Thyroid gland (tissue), 4 donors: ENCODE data around the gene WFIKKN1. TPM values are rescaled to one million over a fixed set of nuclear protein-coding genes. Genes with fewer than 3 reads are reported as not detected.
A peak's percentile ranks its signal among the peaks of the same experiment; 100 is the strongest.

Source experiments
- DNase-seq, 2 donors: peaks; one replicate each; pipeline ENCODE4 v3.0.0-alpha.2; 2019
- H3K27ac ChIP-seq, 3 donors: fragments of 200-600 bp; sonication (generic); 1 replicate in 2 of 3; 2 replicates in 1 of 3; pipeline ENCODE4 v1.5.1; 2016 to 2019; ENCODE audit warnings: mild to moderate bottlenecking in 1 of 3, moderate library complexity in 1 of 3
- H3K27me3 ChIP-seq: fragments of 200-600 bp; sonication (generic); one replicate; pipeline ENCODE4 v1.5.1; 2019
- H3K36me3 ChIP-seq, 2 donors: fragments of 200-600 bp; sonication (generic); one replicate each; pipeline ENCODE4 v1.5.1; 2016 to 2019
- H3K4me1 ChIP-seq, 2 donors: fragments of 200-600 bp; sonication (generic); one replicate each; pipeline ENCODE4 v1.5.1; 2017 to 2019
- H3K4me3 ChIP-seq, 3 donors: fragments of 200-600 bp; sonication (generic); replicated peaks in 1 of 3; 1 replicate in 2 of 3; 2 replicates in 1 of 3; pipeline ENCODE4 v1.5.1; 2016; ENCODE audit warnings: mild to moderate bottlenecking in 1 of 3
- H3K9me3 ChIP-seq: fragments of 200-600 bp; sonication (generic); one replicate; pipeline ENCODE4 v1.5.1; 2017
- POLR2A ChIP-seq, 2 donors: fragments of 450-650 bp; IDR thresholded peaks; one replicate each; pipeline ENCODE4 v1.6.1; 2017; ENCODE audit warnings: antibody characterized with exemption in 2 of 2, mild to moderate bottlenecking in 2 of 2, moderate library complexity in 1 of 2
- WGBS, 2 donors: methylation state at CpG; one replicate each; pipeline ENCODE4 v1.1.5; 2017; 5-methylcytosine and 5-hydroxymethylcytosine counted together
- intact Hi-C: fragments of 100-400 bp; cut with DNase I; formaldehyde crosslinking; loops from one replicate; pipeline ENCODE4 v1.15.1; 2023
- total RNA-seq, 4 donors: library from RNA; depleted of rRNA; stranded (reverse); fragments of >200 nt; gene quantifications; one replicate each; pipeline ENCODE4 v1.2.3, GENCODE V29; 2016
- TF ChIP-seq, protein P1 (sequence below), 6 experiments: fragments of 200-600 bp in 3 of 6; fragments of 450-650 bp in 3 of 6; sonication (generic) in 3 of 6; IDR thresholded peaks; one replicate each; pipeline ENCODE4 v1.5.1; 2016 to 2019; ENCODE audit warnings: antibody characterized with exemption in 6 of 6, mild to moderate bottlenecking in 2 of 6, inconsistent platforms in 1 of 6, moderate library complexity in 1 of 6

WFIKKN1 gene
- total RNA-seq, 4 donors from 2014 or later: 0.13 to 1.8 (median 0.77) TPM

DNA sequence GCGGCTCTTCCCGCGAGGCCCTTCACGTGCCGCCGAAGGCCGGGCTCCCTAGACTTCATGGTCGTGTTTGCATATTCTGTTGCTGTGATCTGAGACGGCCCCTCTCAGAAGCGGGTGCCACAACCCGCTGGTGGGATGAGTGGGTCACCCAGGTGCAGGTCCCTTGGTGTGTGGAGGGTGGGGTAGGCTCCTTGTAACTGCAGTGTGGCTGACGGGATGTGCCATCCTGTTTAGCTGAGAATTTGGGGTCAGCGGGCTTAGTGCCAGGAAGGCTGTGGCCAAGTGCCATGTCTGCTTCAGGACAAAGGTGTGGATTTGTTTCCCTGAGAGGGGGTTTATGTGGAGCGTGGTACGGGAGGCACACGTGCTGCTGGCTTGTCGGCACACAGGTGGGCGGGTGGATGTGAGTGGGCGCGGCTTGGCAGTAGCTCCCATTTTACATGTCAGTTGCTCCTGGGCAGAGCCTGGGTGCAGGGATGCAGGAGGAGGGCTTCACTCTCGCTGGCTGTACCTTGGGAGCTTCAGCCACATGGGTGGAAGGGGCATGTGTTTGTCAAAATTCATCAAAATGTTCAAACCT, 9.2 kb upstream of the WFIKKN1 start:
- no peak overlapping the region for H3K27ac ChIP-seq
- peaks cover 0 to 8% of the 10 kb centered on the region in 2 donors for H3K4me1 ChIP-seq
- no peak overlapping the region for H3K4me3 ChIP-seq
- peak in 1 of 2 donors; percentile 32 for DNase-seq
- H3K9me3 ChIP-seq: no peaks in the 10 kb centered on the region
- TF ChIP-seq POLR2A (IDR thresholded peaks at IDR 0.05): no peak
- TF ChIP-seq, protein P1, sequence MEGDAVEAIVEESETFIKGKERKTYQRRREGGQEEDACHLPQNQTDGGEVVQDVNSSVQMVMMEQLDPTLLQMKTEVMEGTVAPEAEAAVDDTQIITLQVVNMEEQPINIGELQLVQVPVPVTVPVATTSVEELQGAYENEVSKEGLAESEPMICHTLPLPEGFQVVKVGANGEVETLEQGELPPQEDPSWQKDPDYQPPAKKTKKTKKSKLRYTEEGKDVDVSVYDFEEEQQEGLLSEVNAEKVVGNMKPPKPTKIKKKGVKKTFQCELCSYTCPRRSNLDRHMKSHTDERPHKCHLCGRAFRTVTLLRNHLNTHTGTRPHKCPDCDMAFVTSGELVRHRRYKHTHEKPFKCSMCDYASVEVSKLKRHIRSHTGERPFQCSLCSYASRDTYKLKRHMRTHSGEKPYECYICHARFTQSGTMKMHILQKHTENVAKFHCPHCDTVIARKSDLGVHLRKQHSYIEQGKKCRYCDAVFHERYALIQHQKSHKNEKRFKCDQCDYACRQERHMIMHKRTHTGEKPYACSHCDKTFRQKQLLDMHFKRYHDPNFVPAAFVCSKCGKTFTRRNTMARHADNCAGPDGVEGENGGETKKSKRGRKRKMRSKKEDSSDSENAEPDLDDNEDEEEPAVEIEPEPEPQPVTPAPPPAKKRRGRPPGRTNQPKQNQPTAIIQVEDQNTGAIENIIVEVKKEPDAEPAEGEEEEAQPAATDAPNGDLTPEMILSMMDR (IDR thresholded peaks at IDR 0.05): no peak
- H3K36me3 ChIP-seq: peaks cover 0 to 5% of the 10 kb centered on the region in 2 donors
- WGBS, 2 donors: 68 to 74% methylated on average over 18 to 21 of the region's 21 CpGs
- intact Hi-C loops: no loop called here
- H3K27me3 ChIP-seq: no peaks in the 10 kb centered on the region

GRCh38 chr16:622920-623280, 7.9 kb upstream of the WFIKKN1 start:
- DNase-seq: no peak
- peaks cover 5 to 7% of the 10 kb centered on the region in 2 donors for H3K36me3 ChIP-seq
- 93 to 95% methylated on average over 17 of the region's 17 CpGs for WGBS, 2 donors
- H3K27ac ChIP-seq: no peak overlapping the region
- no peaks in the 10 kb centered on the region for H3K27me3 ChIP-seq
- no peaks in the 10 kb centered on the region for H3K9me3 ChIP-seq
- intact Hi-C loops: no loop called here
- no peak for TF ChIP-seq POLR2A (IDR thresholded peaks at IDR 0.05)
- TF ChIP-seq, protein P1 (IDR thresholded peaks at IDR 0.05): no peak
- no peak overlapping the region for H3K4me3 ChIP-seq
- peaks cover 0 to 8% of the 10 kb centered on the region in 2 donors for H3K4me1 ChIP-seq

DNA sequence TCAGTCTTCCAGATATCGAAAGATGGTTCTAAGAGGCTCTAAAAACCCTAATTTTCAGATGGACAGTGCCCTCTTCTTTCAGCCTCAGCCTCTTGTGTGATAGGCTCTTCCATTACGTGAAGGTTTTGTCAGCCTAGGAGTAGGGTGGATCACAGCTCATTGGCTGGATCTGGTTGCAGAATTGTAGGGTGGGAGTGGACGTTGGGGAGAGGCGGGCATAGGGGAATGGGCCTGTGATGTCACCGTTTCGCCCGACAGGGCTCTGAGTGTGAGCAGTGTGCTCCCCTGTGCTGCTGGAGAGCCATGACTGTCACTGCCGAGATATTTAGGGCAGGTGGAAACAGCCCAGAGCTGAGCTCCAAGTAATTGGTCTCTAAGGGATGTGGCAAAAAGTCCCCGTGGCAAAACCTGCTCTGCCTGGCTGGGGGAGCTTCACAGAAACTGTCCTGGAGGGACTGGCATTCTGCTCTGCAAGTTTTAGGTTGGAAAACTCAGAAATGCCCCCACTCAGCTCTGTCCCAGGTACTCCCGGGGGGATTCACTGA, 6.2 kb upstream of the WFIKKN1 start:
- no peak overlapping the region for H3K4me3 ChIP-seq
- no peak for DNase-seq
- H3K36me3 ChIP-seq: peaks cover 5 to 7% of the 10 kb centered on the region in 2 donors
- H3K4me1 ChIP-seq: peaks cover 0 to 8% of the 10 kb centered on the region in 2 donors
- intact Hi-C loops: no loop called here
- H3K27me3 ChIP-seq: no peaks in the 10 kb centered on the region
- TF ChIP-seq, protein P1 (IDR thresholded peaks at IDR 0.05): no peak
- TF ChIP-seq POLR2A (IDR thresholded peaks at IDR 0.05): no peak
- 80 to 87% methylated on average over 9 to 10 of the region's 10 CpGs for WGBS, 2 donors
- H3K27ac ChIP-seq: no peak overlapping the region
- H3K9me3 ChIP-seq: no peaks in the 10 kb centered on the region

GRCh38 chr16:625117-625976, 5.4 kb upstream of the WFIKKN1 start:
- Histone ChIP-seq H3K27me3 (no peaks in the 10 kb centered on the region), H3K9me3 (no peaks in the 10 kb centered on the region), H3K36me3 (peaks cover 5 to 7% of the 10 kb centered on the region in 2 donors), H3K27ac (no peak overlapping the region), H3K4me3 (no peak overlapping the region), H3K4me1 (peaks cover 0 to 11% of the 10 kb centered on the region in 2 donors)
- no peak for DNase-seq
- TF ChIP-seq, protein P1 (IDR thresholded peaks at IDR 0.05): no peak
- TF ChIP-seq POLR2A (IDR thresholded peaks at IDR 0.05): no peak
- intact Hi-C loops: no loop called here
- WGBS, 2 donors: 94 to 99% methylated on average over 10 to 11 of the region's 37 CpGs
